Endothelial cell of hepatic sinusoid (primary cell): ENCODE results near the gene LXN.

ENCODE experiments used
- in situ Hi-C: cut with HindIII; loops from 2 replicates; pipeline ENCODE4 v1.10.0; 2017; ENCODE audit warnings: low sequenced_read_pairs

The LXN gene

GRCh38 chr3:158678687-158679086 lies 6.2 kb upstream of the LXN start:
- in situ Hi-C loops, result loop anchor here (5.0 kb wide), 1 partner anchor 84 kb away; no protein-coding TSS in a partner anchor

- in situ Hi-C loops, result no loop called here
Observed at GRCh38 chr3:158671821-158672214, 630 bp downstream of the LXN start.

- in situ Hi-C loops, result loop anchor here (5.0 kb wide), 1 partner anchor 139 kb away; no protein-coding TSS in a partner anchor
Observed at GRCh38 chr3:158668506-158668905, 3.9 kb downstream of the LXN start.

- in situ Hi-C loops, result loop anchor here (5.0 kb wide), 1 partner anchor 141 kb away; no protein-coding TSS in a partner anchor
Observed at GRCh38 chr3:158666416-158666815, 6.0 kb downstream of the LXN start.

GRCh38 chr3:158663832-158664231 lies 8.6 kb downstream of the LXN start:
- in situ Hi-C loops, result no loop called here

GRCh38 chr3:158663246-158663645 lies 9.2 kb downstream of the LXN start:
- in situ Hi-C loops, result no loop called here

- in situ Hi-C loops, result no loop called here
Observed at GRCh38 chr3:158660711-158661110, 11.7 kb downstream of the LXN start.

GRCh38 chr3:158659454-158660237 lies 12.8 kb downstream of the LXN start:
- in situ Hi-C loops, result no loop called here

- in situ Hi-C loops, result no loop called here
Observed at GRCh38 chr3:158658889-158659288, 13.6 kb downstream of the LXN start.

- in situ Hi-C loops, result no loop called here
Observed at GRCh38 chr3:158652463-158652862, 20.0 kb downstream of the LXN start.

GRCh38 chr3:158651192-158651591 lies 21.3 kb downstream of the LXN start:
- in situ Hi-C loops, result no loop called here

- in situ Hi-C loops, result no loop called here
Observed at GRCh38 chr3:158649791-158650190, 22.7 kb downstream of the LXN start.

GRCh38 chr3:158644345-158644908 lies 28.0 kb downstream of the LXN start, which contains the start of gene GFM1:
TSS of gene GFM1 (plus strand) at chr3:158644527. CDS start at chr3:158644635, 108 bp downstream.
- in situ Hi-C loops, result no loop called here

GRCh38 chr3:158642474-158643210 lies 29.8 kb downstream of the LXN start:
- in situ Hi-C loops, result no loop called here

- in situ Hi-C loops, result no loop called here
Observed at GRCh38 chr3:158642005-158642404, 30.4 kb downstream of the LXN start.

- in situ Hi-C loops, result no loop called here
Observed at GRCh38 chr3:158640646-158641045, 31.8 kb downstream of the LXN start.

GRCh38 chr3:158631981-158632380 lies 40.5 kb downstream of the LXN start:
- in situ Hi-C loops, result no loop called here

- in situ Hi-C loops, result no loop called here
Observed at GRCh38 chr3:158625881-158626280, 46.6 kb downstream of the LXN start.

- in situ Hi-C loops, result no loop called here
Observed at GRCh38 chr3:158617982-158618875, 54.2 kb downstream of the LXN start.
